ENCODE data around the gene SRPX. TPM values are rescaled to one million over a fixed set of nuclear protein-coding genes. Genes with fewer than 3 reads are reported as not detected.

Gene SRPX
- total and polyA plus RNA-seq, 2 of the 4 experiments (the other 2 are of a cell fraction): 35.5 to 81.5 TPM

DNA sequence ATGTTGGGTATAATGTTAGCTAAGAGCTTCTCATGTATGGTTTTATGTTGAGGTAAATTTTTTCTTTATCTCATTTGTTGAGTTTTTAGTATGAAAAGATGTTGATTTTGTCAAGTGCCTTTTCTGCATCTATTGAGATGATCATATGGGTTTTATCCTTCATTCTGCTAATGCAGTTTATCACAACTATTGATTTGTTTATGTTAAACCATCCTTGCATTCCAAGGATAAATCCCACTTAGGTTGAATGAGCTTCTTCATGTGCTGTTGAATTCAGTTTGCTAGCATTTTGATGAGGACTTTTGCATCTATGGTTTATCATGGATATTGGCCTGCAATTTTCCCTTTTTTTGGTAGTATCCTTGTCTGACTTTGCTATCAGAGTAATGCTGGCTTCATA, 121.0 kb downstream of the SRPX start:
- DNase-seq: no peak
- no peaks in the 10 kb centered on the region for H3K36me3 ChIP-seq (ENCODE audit: control insufficient read depth, insufficient read depth, low read length)
- no peaks in the 10 kb centered on the region for H3K9me1 ChIP-seq (ENCODE audit: insufficient read depth, low read length)
- ATAC-seq (ENCODE audit: low read depth): no peak
- no peak overlapping the region for H3K23ac ChIP-seq (ENCODE audit: low read depth, low read length)
- no peak overlapping the region for H2BK5ac ChIP-seq (ENCODE audit: low read depth, low read length, poor library complexity, severe bottlenecking)
- no peak overlapping the region for H4K91ac ChIP-seq (ENCODE audit: insufficient read depth, low read depth, low read length)
- no peak overlapping the region for H4K8ac ChIP-seq (ENCODE audit: low read depth in 2 of 2, low read length in 2 of 2)
- H3K9me3 ChIP-seq (ENCODE audit: control insufficient read depth, insufficient read depth, low read length): no peaks in the 10 kb centered on the region
- H3K4me3 ChIP-seq (ENCODE audit: insufficient read depth, low read depth, low read length): no peak overlapping the region
- dilution Hi-C loops (cut with HindIII; ENCODE audit: low sequenced_read_pairs, unreplicated experiment): no loop called here
- in situ Hi-C loops (cut with MboI; ENCODE audit: low sequenced_read_pairs): no loop called here
- no peak overlapping the region for H3K56ac ChIP-seq (ENCODE audit: extremely low read depth, insufficient read depth, low read length)
- H2AK5ac ChIP-seq (ENCODE audit: low read depth, low read length): no peak overlapping the region
- no peak overlapping the region for H3K14ac ChIP-seq (replicated peaks; ENCODE audit: low read depth, low read length)
- ChIA-PET CTCF (no interaction called here), POLR2A (ENCODE audit: unreplicated experiment) (no interaction called here)
- H2BK15ac ChIP-seq (ENCODE audit: low read depth, low read length): no peak overlapping the region
- H2BK20ac ChIP-seq (ENCODE audit: low read depth, low read length): no peak overlapping the region
- H2AFZ ChIP-seq (replicated peaks; ENCODE audit: low read length, poor library complexity): no peak overlapping the region
- no peaks in the 10 kb centered on the region for H3K4me1 ChIP-seq (ENCODE audit: control insufficient read depth, insufficient read depth, low read length)
- intact Hi-C loops (cut with micrococcal nuclease): no loop called here
- H3K18ac ChIP-seq (ENCODE audit: low read depth, low read length): no peak overlapping the region
- no peak overlapping the region for H3K27ac ChIP-seq (ENCODE audit: insufficient read depth, low read length)
- H3K27me3 ChIP-seq (ENCODE audit: control insufficient read depth, insufficient read depth, low read length): no peaks in the 10 kb centered on the region
- no peak overlapping the region for H2BK120ac ChIP-seq (ENCODE audit: low read depth, low read length)
- H3K4ac ChIP-seq (ENCODE audit: low read depth, low read length): no peak overlapping the region
- no peaks in the 10 kb centered on the region for H4K20me1 ChIP-seq (ENCODE audit: insufficient read depth, low read length)
- H3K9ac ChIP-seq (ENCODE audit: low read depth, low read length): no peak overlapping the region
- no peak overlapping the region for H2AK9ac ChIP-seq (replicated peaks; ENCODE audit: low read depth, low read length, poor library complexity)
- no peak overlapping the region for H4K5ac ChIP-seq (ENCODE audit: low read depth, low read length)
- no peaks in the 10 kb centered on the region for H3K79me1 ChIP-seq (ENCODE audit: low read depth in 1 of 2, low read length in 2 of 2)
- no peak overlapping the region for H3K4me2 ChIP-seq (ENCODE audit: low read depth, low read length)
- TF ChIP-seq NFE2L2 (IDR thresholded peaks at IDR 0.05; ENCODE audit: low read depth, low read length): no peak
- TF ChIP-seq MXI1 (IDR thresholded peaks at IDR 0.05; ENCODE audit: borderline replicate concordance, low read depth, low read length): no peak
- no peak for TF ChIP-seq RAD21 (IDR thresholded peaks at IDR 0.05; ENCODE audit: low read length)
- no peak for TF ChIP-seq RCOR1 (IDR thresholded peaks at IDR 0.05; ENCODE audit: insufficient replicate concordance, low read length)
- no peak for TF ChIP-seq USF2 (IDR thresholded peaks at IDR 0.05; ENCODE audit: low read depth, low read length)
- no TSS peak for BruUV-seq (replicated peaks)

Other genes with a start within 250 kb of the SRPX start
- 0.54 and 0.56 TPM in 2 replicates for gene SYTL5, start 214.3 kb downstream of the SRPX start, total RNA-seq (2012; rRNA removed)
- gene SYTL5, start 214.3 kb downstream of the SRPX start, polyA plus RNA-seq (2012; rRNA removed): 0.17 and 0.19 TPM in 2 replicates
- gene RPGR, start 106.6 kb upstream of the SRPX start, total RNA-seq (2012; rRNA removed): 3.8 and 6.7 TPM in 2 replicates
- gene RPGR, start 106.6 kb upstream of the SRPX start, polyA plus RNA-seq (2012; rRNA removed): 1.1 and 2.2 TPM in 2 replicates
- not detected in 2 replicates for gene OTC, start 131.7 kb upstream of the SRPX start, total RNA-seq (2012; rRNA removed)
- gene OTC, start 131.7 kb upstream of the SRPX start, polyA plus RNA-seq (2012; rRNA removed): not detected in 2 replicates

Measured in IMR-90 (cell line).